Thyroid gland (tissue), 4 donors: ENCODE measurements around the gene TNIK.

Source experiments
- POLR2A ChIP-seq, 2 donors: fragments of 450-650 bp; IDR thresholded peaks; one replicate each; pipeline ENCODE4 v1.6.1; 2017; ENCODE audit warnings: antibody characterized with exemption in 2 of 2, mild to moderate bottlenecking in 2 of 2, moderate library complexity in 1 of 2
- TF ChIP-seq, protein P1 (sequence below), 6 experiments: fragments of 200-600 bp in 3 of 6; fragments of 450-650 bp in 3 of 6; sonication (generic) in 3 of 6; IDR thresholded peaks; one replicate each; pipeline ENCODE4 v1.5.1; 2016 to 2019; ENCODE audit warnings: antibody characterized with exemption in 6 of 6, mild to moderate bottlenecking in 2 of 6, inconsistent platforms in 1 of 6, moderate library complexity in 1 of 6

GRCh38 chr3:171346019-171346418 lies 114.2 kb downstream of the TNIK start:
- TF ChIP-seq, protein P1, sequence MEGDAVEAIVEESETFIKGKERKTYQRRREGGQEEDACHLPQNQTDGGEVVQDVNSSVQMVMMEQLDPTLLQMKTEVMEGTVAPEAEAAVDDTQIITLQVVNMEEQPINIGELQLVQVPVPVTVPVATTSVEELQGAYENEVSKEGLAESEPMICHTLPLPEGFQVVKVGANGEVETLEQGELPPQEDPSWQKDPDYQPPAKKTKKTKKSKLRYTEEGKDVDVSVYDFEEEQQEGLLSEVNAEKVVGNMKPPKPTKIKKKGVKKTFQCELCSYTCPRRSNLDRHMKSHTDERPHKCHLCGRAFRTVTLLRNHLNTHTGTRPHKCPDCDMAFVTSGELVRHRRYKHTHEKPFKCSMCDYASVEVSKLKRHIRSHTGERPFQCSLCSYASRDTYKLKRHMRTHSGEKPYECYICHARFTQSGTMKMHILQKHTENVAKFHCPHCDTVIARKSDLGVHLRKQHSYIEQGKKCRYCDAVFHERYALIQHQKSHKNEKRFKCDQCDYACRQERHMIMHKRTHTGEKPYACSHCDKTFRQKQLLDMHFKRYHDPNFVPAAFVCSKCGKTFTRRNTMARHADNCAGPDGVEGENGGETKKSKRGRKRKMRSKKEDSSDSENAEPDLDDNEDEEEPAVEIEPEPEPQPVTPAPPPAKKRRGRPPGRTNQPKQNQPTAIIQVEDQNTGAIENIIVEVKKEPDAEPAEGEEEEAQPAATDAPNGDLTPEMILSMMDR (IDR thresholded peaks at IDR 0.05), result no peak
- TF ChIP-seq POLR2A (IDR thresholded peaks at IDR 0.05), result no peak
